ENCODE measurements around the gene SLC2A9. TPM values are rescaled to one million over a fixed set of nuclear protein-coding genes. Genes with fewer than 3 reads are reported as not detected.

Gene SLC2A9
- total RNA-seq, 2 experiments from 2014 or later = 0.54 TPM

GRCh38 chr4:9932771-9933170 lies 88.5 kb downstream of the SLC2A9 start:
- TF ChIP-seq CTCF (IDR thresholded peaks at IDR 0.05) = no peak
- no peak overlapping the region for H3K4me3 Mint-ChIP-seq
- ChIA-PET POLR2A (no interaction called here), CTCF (interaction anchor here (1.2 kb wide), 1 partner anchor 9 kb away, joined by 4 read pairs; no protein-coding TSS in a partner anchor)
- intact Hi-C loops (cut with micrococcal nuclease) = no loop called here
- H3K27me3 Mint-ChIP-seq = no peaks in the 10 kb centered on the region
- H3K4me1 Mint-ChIP-seq (ENCODE audit: low read depth) = no peaks in the 10 kb centered on the region
- ATAC-seq (no peak), DNase-seq (no peak)
- H3K9me3 Mint-ChIP-seq = no peaks in the 10 kb centered on the region
- H3K27ac Mint-ChIP-seq = no peak overlapping the region
- no peaks in the 10 kb centered on the region for H3K36me3 Mint-ChIP-seq (ENCODE audit: low read depth)

GRCh38 chr4:9931146-9931545 lies 90.2 kb downstream of the SLC2A9 start:
- H3K36me3 Mint-ChIP-seq (ENCODE audit: low read depth) = no peaks in the 10 kb centered on the region
- H3K4me3 Mint-ChIP-seq = no peak overlapping the region
- H3K4me1 Mint-ChIP-seq (ENCODE audit: low read depth) = no peaks in the 10 kb centered on the region
- H3K9me3 Mint-ChIP-seq = no peaks in the 10 kb centered on the region
- CTCF ChIA-PET = no interaction called here
- no peak overlapping the region for H3K27ac Mint-ChIP-seq
- no peak for DNase-seq
- intact Hi-C loops (cut with micrococcal nuclease) = no loop called here
- POLR2A ChIA-PET = no interaction called here
- no peaks in the 10 kb centered on the region for H3K27me3 Mint-ChIP-seq
- no peak for TF ChIP-seq CTCF (IDR thresholded peaks at IDR 0.05)
- ATAC-seq = no peak

- Mint-ChIP-seq H3K27ac (no peak overlapping the region), H3K27me3 (no peaks in the 10 kb centered on the region), H3K9me3 (no peaks in the 10 kb centered on the region), H3K4me1 (ENCODE audit: low read depth) (no peaks in the 10 kb centered on the region), H3K36me3 (ENCODE audit: low read depth) (no peaks in the 10 kb centered on the region), H3K4me3 (no peak overlapping the region)
- TF ChIP-seq CTCF (IDR thresholded peaks at IDR 0.05) = no peak
- intact Hi-C loops (cut with micrococcal nuclease) = no loop called here
- DNase-seq = no peak
- ATAC-seq = no peak
- ChIA-PET CTCF (no interaction called here), POLR2A (no interaction called here)
These were observed 92.2 kb downstream of the SLC2A9 start for GRCh38 chr4:9929111-9929510.

- Mint-ChIP-seq H3K4me3 (no peak overlapping the region), H3K4me1 (ENCODE audit: low read depth) (no peaks in the 10 kb centered on the region), H3K27ac (no peak overlapping the region), H3K27me3 (no peaks in the 10 kb centered on the region), H3K36me3 (ENCODE audit: low read depth) (no peaks in the 10 kb centered on the region), H3K9me3 (no peaks in the 10 kb centered on the region)
- CTCF ChIA-PET = no interaction called here
- ATAC-seq (no peak), DNase-seq (no peak)
- no peak for TF ChIP-seq CTCF (IDR thresholded peaks at IDR 0.05)
- POLR2A ChIA-PET = no interaction called here
- intact Hi-C loops (cut with micrococcal nuclease) = no loop called here
These were observed 93.8 kb downstream of the SLC2A9 start for GRCh38 chr4:9927341-9928007.

- no peak for ATAC-seq
- H3K4me3 Mint-ChIP-seq = no peak overlapping the region
- no peaks in the 10 kb centered on the region for H3K27me3 Mint-ChIP-seq
- intact Hi-C loops (cut with micrococcal nuclease) = no loop called here
- DNase-seq = no peak
- H3K9me3 Mint-ChIP-seq = no peaks in the 10 kb centered on the region
- ChIA-PET CTCF (no interaction called here), POLR2A (no interaction called here)
- TF ChIP-seq CTCF (IDR thresholded peaks at IDR 0.05) = no peak
- no peak overlapping the region for H3K27ac Mint-ChIP-seq
- no peaks in the 10 kb centered on the region for H3K36me3 Mint-ChIP-seq (ENCODE audit: low read depth)
- no peaks in the 10 kb centered on the region for H3K4me1 Mint-ChIP-seq (ENCODE audit: low read depth)
These were observed 94.7 kb downstream of the SLC2A9 start for GRCh38 chr4:9926586-9926985.

Measured in activated CD8-positive, alpha-beta T cell treated with anti-CD3 and anti-CD28 coated beads for 36 hours (primary cell).